ENCODE results near the gene MAMDC2. TPM values are rescaled to one million over a fixed set of nuclear protein-coding genes. Genes with fewer than 3 reads are reported as not detected.

The MAMDC2 gene
- total RNA-seq, 1 donor from 2014 or later, result 26.4 TPM

- peak; percentile 58 for DNase-seq (ENCODE audit: low read depth, low spot score)
Observed at GRCh38 chr9:70258692-70259511, 215.3 kb downstream of the MAMDC2 start, which contains the start of gene SMC5. TSS of gene SMC5 (plus strand) at chr9:70258978. CDS start at chr9:70259079, 101 bp downstream.

- no peak for DNase-seq (ENCODE audit: low read depth, low spot score)
Observed at GRCh38 chr9:70259512-70259802, 215.8 kb downstream of the MAMDC2 start.

GRCh38 chr9:70260007-70260443, 216.4 kb downstream of the MAMDC2 start:
- no peak for DNase-seq (ENCODE audit: low read depth, low spot score)

GRCh38 chr9:70260606-70261005, 217.0 kb downstream of the MAMDC2 start:
- no peak for DNase-seq (ENCODE audit: low read depth, low spot score)

GRCh38 chr9:70261131-70261870, 217.7 kb downstream of the MAMDC2 start:
- no peak for DNase-seq (ENCODE audit: low read depth, low spot score)

- DNase-seq (ENCODE audit: low read depth, low spot score), result no peak
Observed at GRCh38 chr9:70262366-70262765, 218.7 kb downstream of the MAMDC2 start.

GRCh38 chr9:70262948-70263347, 219.3 kb downstream of the MAMDC2 start:
- no peak for DNase-seq (ENCODE audit: low read depth, low spot score)

GRCh38 chr9:70263421-70263820, 219.8 kb downstream of the MAMDC2 start:
- DNase-seq (ENCODE audit: low read depth, low spot score), result no peak

Other genes starting within 250 kb of the MAMDC2 start
- gene CFAP95, start 223.0 kb upstream of the MAMDC2 start, total RNA-seq, result not detected in 2 replicates
- gene SMC5, start 215.1 kb downstream of the MAMDC2 start, total RNA-seq, result 21.3 and 24.3 TPM in 2 replicates